Measurements from ENCODE around the gene FAM167B. TPM values are rescaled to one million over a fixed set of nuclear protein-coding genes. Genes with fewer than 3 reads are reported as not detected.

The FAM167B gene
- 0.39 and 1.1 TPM in 2 replicates for total RNA-seq

DNA sequence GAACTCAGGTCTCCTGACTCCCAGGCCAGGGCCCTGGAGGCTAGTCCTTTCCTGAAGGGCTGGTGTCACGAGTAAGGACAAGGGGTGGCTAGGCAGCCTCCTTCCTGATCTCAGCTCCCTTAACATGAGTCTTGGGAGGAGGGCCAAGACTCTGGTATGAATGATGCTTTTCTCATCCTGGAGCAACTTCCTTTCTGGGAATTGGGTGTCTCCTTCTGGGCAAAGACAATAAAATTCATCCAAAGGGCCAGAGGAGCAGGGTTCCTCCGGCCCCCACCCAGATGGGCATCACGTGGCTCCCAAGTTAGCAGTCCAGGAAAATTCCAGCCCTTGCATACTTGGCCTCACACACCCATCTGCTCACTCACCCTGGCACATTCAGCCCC, at the start of gene FAM167B:
Gene FAM167B, plus strand, starts transcription at position 335 of the 386 bp plus-strand sequence. CDS start 200 bp downstream, outside the sequence.

GRCh38 chr1:32200226-32201010, 46.6 kb upstream of the FAM167B start, which contains the start of gene CCDC28B:
CCDC28B (plus strand) TSS chr1:32200595; CDS start chr1:32201936, 1,341 bp downstream.

GRCh38 chr1:32205401-32206370, 41.3 kb upstream of the FAM167B start, which contains the start of gene IQCC:
IQCC (plus strand) TSS chr1:32205671; CDS start chr1:32205682, 11 bp downstream.

DNA sequence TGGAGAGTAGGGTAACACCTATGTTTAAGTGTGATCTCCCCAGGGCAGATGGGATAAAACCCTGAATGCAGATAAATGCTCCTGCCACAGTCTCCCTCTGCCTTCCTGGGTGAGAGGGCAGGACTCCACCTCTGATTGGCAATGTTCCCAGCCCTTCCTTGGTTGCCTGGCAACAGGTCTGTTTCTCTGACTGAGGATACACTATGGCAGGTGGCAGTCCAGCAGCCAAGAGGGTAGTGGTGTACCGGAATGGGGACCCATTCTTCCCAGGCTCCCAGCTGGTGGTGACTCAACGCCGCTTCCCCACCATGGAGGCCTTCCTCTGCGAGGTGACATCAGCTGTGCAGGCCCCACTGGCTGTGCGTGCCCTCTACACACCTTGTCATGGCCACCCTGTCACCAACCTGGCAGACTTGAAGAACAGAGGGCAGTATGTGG, 38.1 kb upstream of the FAM167B start, which contains the start of gene DCDC2B:
Gene DCDC2B, plus strand, starts transcription at position 199 of the 438 bp plus-strand sequence. Its CDS starts 5 bp downstream, at position 204.

GRCh38 chr1:32221980-32222755, 24.9 kb upstream of the FAM167B start, which contains the start of the genes EIF3I and TMEM234:
EIF3I (plus strand) TSS chr1:32222407; CDS start chr1:32222442, 35 bp downstream.
TMEM234 (minus strand) TSS chr1:32222353; CDS start chr1:32222322, 31 bp downstream.

DNA sequence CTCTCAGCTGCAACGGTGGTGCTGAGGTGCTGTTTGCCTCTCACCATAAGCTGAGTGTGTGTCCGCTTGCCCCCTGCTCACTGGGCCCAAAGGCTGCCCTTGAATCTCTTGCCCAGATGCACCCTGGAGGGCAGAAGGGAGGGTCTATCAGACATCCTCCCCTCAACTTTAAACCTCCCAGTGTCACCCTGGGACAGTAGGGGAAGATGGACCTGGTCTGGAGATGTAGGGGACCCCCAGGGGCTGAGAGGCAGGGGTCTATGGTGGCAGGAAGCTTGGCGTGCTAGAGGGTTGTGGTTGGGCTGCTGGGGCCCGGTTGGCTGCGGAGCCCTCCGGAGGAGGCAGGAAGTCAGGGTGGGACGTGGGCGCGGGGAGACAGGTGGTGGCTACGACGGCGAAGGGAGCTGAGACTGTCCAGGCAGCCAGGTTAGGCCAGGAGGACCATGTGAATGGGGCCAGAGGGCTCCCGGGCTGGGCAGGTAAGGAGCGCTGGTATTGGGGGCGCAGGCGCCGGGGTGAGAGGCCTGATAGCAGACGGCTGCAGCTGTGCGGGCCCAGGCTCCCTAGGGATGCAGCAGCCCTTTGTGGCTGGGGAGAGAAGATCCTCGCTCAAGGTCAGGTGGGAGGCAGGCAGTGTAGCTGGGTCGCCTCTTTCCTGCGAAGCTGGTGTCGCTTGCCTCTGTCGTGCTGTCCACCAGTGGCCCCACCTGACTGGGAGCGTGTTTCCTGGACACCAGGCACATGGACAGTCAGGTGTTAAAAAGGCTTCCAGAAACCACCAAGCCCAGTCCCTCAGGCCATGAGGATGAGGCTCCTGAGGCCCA, 4.1 kb downstream of the FAM167B start, which contains the start of gene LCK:
Gene LCK, plus strand, starts transcription at position 373 of the 824 bp plus-strand sequence. CDS start 23,065 bp downstream, outside the sequence.

GRCh38 chr1:32291708-32292538, 44.9 kb downstream of the FAM167B start, which contains the start of gene HDAC1:
HDAC1 (plus strand) TSS chr1:32292083; CDS start chr1:32292170, 87 bp downstream.

Small RNA genes within 50 kb of the gene (small RNA-seq; reads per million reads assigned to genes)
- gene RF00017, result not detected
- not detected for gene RF00019

Other genes starting within 250 kb of the FAM167B start
- gene KHDRBS1, start 233.4 kb upstream of the FAM167B start, total RNA-seq, result 42.6 and 52.2 TPM in 2 replicates
- gene TMEM39B, start 174.3 kb upstream of the FAM167B start, total RNA-seq, result 7.3 and 10.2 TPM in 2 replicates
- 39.3 and 61.2 TPM in 2 replicates for gene KPNA6, start 139.2 kb upstream of the FAM167B start, total RNA-seq
- 75.7 and 82.9 TPM in 2 replicates for gene TXLNA, start 67.5 kb upstream of the FAM167B start, total RNA-seq
- 7.3 and 8.4 TPM in 2 replicates for gene CCDC28B, start 46.6 kb upstream of the FAM167B start, total RNA-seq
- 1.1 and 2.0 TPM in 2 replicates for gene IQCC, start 41.6 kb upstream of the FAM167B start, total RNA-seq
- gene DCDC2B, start 38.1 kb upstream of the FAM167B start, total RNA-seq, result not detected in 2 replicates
- gene TMEM234, start 24.9 kb upstream of the FAM167B start, total RNA-seq, result 16.5 and 17.2 TPM in 2 replicates
- 290 and 329 TPM in 2 replicates for gene EIF3I, start 24.8 kb upstream of the FAM167B start, total RNA-seq
- gene LCK, start 4.0 kb downstream of the FAM167B start, total RNA-seq, result not detected in 2 replicates
- gene HDAC1, start 44.9 kb downstream of the FAM167B start, total RNA-seq, result 32.3 and 44.0 TPM in 2 replicates
- 1.6 and 2.6 TPM in 2 replicates for gene MARCKSL1, start 89.0 kb downstream of the FAM167B start, total RNA-seq
- gene FAM229A, start 115.3 kb downstream of the FAM167B start, total RNA-seq, result 1.4 and 1.8 TPM in 2 replicates
- gene TSSK3, start 115.3 kb downstream of the FAM167B start, total RNA-seq, result 1.1 and 1.2 TPM in 2 replicates
- 38.3 and 38.9 TPM in 2 replicates for gene BSDC1, start 147.2 kb downstream of the FAM167B start, total RNA-seq
- under 0.01 TPM in 1 of 2 replicates, not detected in the other for gene ZBTB8B, start 217.8 kb downstream of the FAM167B start, total RNA-seq